K562 (cell line): ENCODE measurements around the gene RUVBL1. TPM values are rescaled to one million over a fixed set of nuclear protein-coding genes. Genes with fewer than 3 reads are reported as not detected.

ENCODE experiments used
- CEBPZ ChIP-seq: fragments of 150-350 bp; IDR thresholded peaks from 2 replicates; pipeline ENCODE4 v1.6.1; 2014; ENCODE audit warnings: low read depth, mild to moderate bottlenecking, low read length, borderline replicate concordance
- CREM ChIP-seq: IDR thresholded peaks from 2 replicates; pipeline ENCODE4 v1.6.1; 2014; ENCODE audit warnings: antibody characterized with exemption, low read depth
- ETV5 ChIP-seq: sonication (generic); formaldehyde crosslinking; IDR thresholded peaks from 2 replicates; pipeline ENCODE4 v1.4.0; 2020; ENCODE audit warnings: low read depth, mild to moderate bottlenecking, missing genetic modification reagents
- GATA2 ChIP-seq: sonication (generic); formaldehyde crosslinking; IDR thresholded peaks from 2 replicates; pipeline ENCODE4 v1.4.0; 2020; ENCODE audit warnings: mild to moderate bottlenecking, missing genetic modification reagents
- KLF1 ChIP-seq: fragments of 450-650 bp; IDR thresholded peaks from 2 replicates; pipeline ENCODE4 v1.6.1; 2016; ENCODE audit warnings: missing genetic modification characterization, missing compliant biosample characterization
- PKNOX1 ChIP-seq: fragments of 450-650 bp; IDR thresholded peaks from 2 replicates; pipeline ENCODE4 v1.6.1; 2016
- RBM15 ChIP-seq: fragments of 200-400 bp; formaldehyde crosslinking; IDR thresholded peaks from 2 replicates; pipeline ENCODE4 v1.6.1; 2018; ENCODE audit warnings: mild to moderate bottlenecking, low read length, moderate library complexity; ENCODE audit not compliant: insufficient read depth
- THRA ChIP-seq: fragments of 450-650 bp; IDR thresholded peaks from 2 replicates; pipeline ENCODE4 v1.6.1; 2017; ENCODE audit warnings: mild to moderate bottlenecking, moderate library complexity
- ZNF318 ChIP-seq, 2 experiments: fragments of 450-650 bp; IDR thresholded peaks; 2 replicates each; pipeline ENCODE4 v1.6.1; 2016; ENCODE audit warnings: mild to moderate bottlenecking in 2 of 2, borderline replicate concordance in 1 of 2, low read depth in 1 of 2, moderate library complexity in 1 of 2
- ZNF436 ChIP-seq: fragments of 250-450, 450-650 bp; sonication (Bioruptor Pico); formaldehyde crosslinking; IDR thresholded peaks from 2 replicates; pipeline ENCODE4 v1.7.0; 2020; ENCODE audit warnings: mild to moderate bottlenecking
- ZNF589 ChIP-seq: fragments of 200-800 bp; sonication (Bioruptor generic); IDR thresholded peaks from 2 replicates; pipeline ENCODE4 v1.6.1; 2016; ENCODE audit warnings: low read depth, missing genetic modification characterization, missing compliant biosample characterization
- ZNF830 ChIP-seq: fragments of 250-450 bp; sonication (Bioruptor Pico); IDR thresholded peaks from 2 replicates; pipeline ENCODE4 v1.5.0; 2021; ENCODE audit warnings: mild to moderate bottlenecking
- polyA plus RNA-seq, 8 experiments: library from polyadenylated mRNA; depleted of rRNA in 4 of 8; stranded (reverse) in 5 of 8; unstranded in 3 of 8; fragments of >200 nt; fragmentation: Nextera tagmentation in 2 of 8; fragmentation: Illumina TruSeq in 1 of 8; extraction: Ambion mirVana in 2 of 8; extraction: Trizol in 1 of 8; gene quantifications; 2 replicates each; pipeline versions ENCODE4 v1.2.1 to v1.2.3, GENCODE V29; 2011 to 2014; ENCODE audit warnings: inconsistent platforms in 1 of 8, missing spikeins in 1 of 8
- total RNA-seq, 7 experiments: library from RNA; depleted of rRNA in 6 of 7; stranded (reverse); fragments of >200 nt in 6 of 7; fragmentation: Illumina TruSeq in 2 of 7; extraction: Trizol in 2 of 7; gene quantifications; 2 replicates each; pipeline versions ENCODE4 v1.2.1 to v1.2.3, GENCODE V29; 2011 to 2021; ENCODE audit warnings: low replicate concordance in 1 of 7

Gene RUVBL1
- total and polyA plus RNA-seq, 9 of the 15 experiments (the other 6 are each of a cell fraction or from before 2014, with no cell fraction given), result 20.7 to 147 (median 113) TPM

GRCh38 chr3:128080323-128081080 lies 43.1 kb downstream of the RUVBL1 start (continued):
- no peak; the same call in 1 of the 2 replicates for TF ChIP-seq THRA
- TF ChIP-seq KLF1, result no peak
- no peak for TF ChIP-seq CEBPZ
- TF ChIP-seq ZNF830 (CRISPR knock-in tag), result no peak
- no peak for TF ChIP-seq ZNF436
- TF ChIP-seq ZNF589, result no peak
- no peak for TF ChIP-seq GATA2 (CRISPR knock-in tag)
- TF ChIP-seq RBM15, result no peak
- TF ChIP-seq ZNF318 (IDR thresholded peaks at IDR 0.05; ENCODE audit: borderline replicate concordance in 1 of 2, low read depth in 1 of 2), result no peak
- TF ChIP-seq CREM, result no peak
- TF ChIP-seq PKNOX1, result no peak
- no peak for TF ChIP-seq ETV5 (CRISPR knock-in tag)
